Osteocyte (in vitro differentiated cells): ENCODE data around the gene HARBI1. TPM values are rescaled to one million over a fixed set of nuclear protein-coding genes. Genes with fewer than 3 reads are reported as not detected.

Source experiments
- DNase-seq: peaks from one replicate; pipeline ENCODE4 v3.0.0; 2021; ENCODE audit warnings: mixed read lengths; ENCODE audit not compliant: unreplicated experiment; ENCODE audit errors: extremely low spot score
- H3K27ac Mint-ChIP-seq: one replicate; pipeline ENCODE4 v1.8.0; 2021; ENCODE audit warnings: mild to moderate bottlenecking, mixed read lengths; ENCODE audit not compliant: unreplicated experiment
- H3K27me3 Mint-ChIP-seq: one replicate; pipeline ENCODE4 v1.8.0; 2021; ENCODE audit warnings: mixed read lengths; ENCODE audit not compliant: unreplicated experiment
- H3K36me3 Mint-ChIP-seq: one replicate; pipeline ENCODE4 v1.8.0; 2021; ENCODE audit warnings: mixed read lengths; ENCODE audit not compliant: unreplicated experiment
- H3K4me1 Mint-ChIP-seq: one replicate; pipeline ENCODE4 v1.8.0; 2021; ENCODE audit warnings: mixed read lengths; ENCODE audit not compliant: unreplicated experiment
- H3K4me3 Mint-ChIP-seq: one replicate; pipeline ENCODE4 v1.8.0; 2021; ENCODE audit warnings: mild to moderate bottlenecking, moderate library complexity, mixed read lengths; ENCODE audit not compliant: unreplicated experiment
- H3K9me3 Mint-ChIP-seq: one replicate; pipeline ENCODE4 v1.8.0; 2021; ENCODE audit warnings: mixed read lengths; ENCODE audit not compliant: unreplicated experiment
- total RNA-seq: library from RNA; stranded (reverse); gene quantifications from 2 replicates; pipeline ENCODE4 v1.2.1, GENCODE V29; 2021
- TF ChIP-seq, protein P1 (sequence below): fragments of 200-600 bp; sonication (generic); IDR thresholded peaks from 2 replicates; pipeline ENCODE4 v1.5.0; 2021; ENCODE audit warnings: antibody characterized with exemption, mild to moderate bottlenecking, moderate library complexity

HARBI1 gene
- total RNA-seq, 1 donor from 2014 or later, result 6.7 TPM

DNA sequence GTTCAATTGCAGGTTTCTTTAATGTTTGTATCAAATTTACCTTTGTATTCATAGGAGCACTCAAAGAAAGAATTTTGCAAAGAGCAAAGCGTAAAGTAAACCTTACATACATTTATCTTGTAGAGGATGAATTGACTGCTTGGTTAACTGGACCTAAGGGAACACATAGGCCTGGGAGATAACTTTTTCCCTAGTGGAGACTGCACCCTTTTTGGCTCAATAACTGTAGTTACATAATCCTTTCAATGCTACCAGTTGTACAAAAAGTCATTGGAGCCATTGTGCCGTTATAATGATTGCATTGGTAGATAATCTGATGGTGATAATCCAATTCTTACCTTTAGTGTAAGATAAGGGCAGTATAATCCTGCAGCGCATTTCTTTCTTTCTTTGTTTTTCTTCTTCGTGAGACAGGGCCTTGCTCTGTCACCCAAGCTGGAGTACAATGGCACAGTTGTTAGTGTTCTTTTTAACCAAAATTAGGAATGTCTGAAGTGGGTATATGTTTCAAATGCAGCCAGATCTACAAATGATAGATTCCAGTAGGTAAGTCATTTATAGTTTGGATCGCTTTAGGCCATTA is 18.6 kb upstream of the HARBI1 start:
- TF ChIP-seq, protein P1, sequence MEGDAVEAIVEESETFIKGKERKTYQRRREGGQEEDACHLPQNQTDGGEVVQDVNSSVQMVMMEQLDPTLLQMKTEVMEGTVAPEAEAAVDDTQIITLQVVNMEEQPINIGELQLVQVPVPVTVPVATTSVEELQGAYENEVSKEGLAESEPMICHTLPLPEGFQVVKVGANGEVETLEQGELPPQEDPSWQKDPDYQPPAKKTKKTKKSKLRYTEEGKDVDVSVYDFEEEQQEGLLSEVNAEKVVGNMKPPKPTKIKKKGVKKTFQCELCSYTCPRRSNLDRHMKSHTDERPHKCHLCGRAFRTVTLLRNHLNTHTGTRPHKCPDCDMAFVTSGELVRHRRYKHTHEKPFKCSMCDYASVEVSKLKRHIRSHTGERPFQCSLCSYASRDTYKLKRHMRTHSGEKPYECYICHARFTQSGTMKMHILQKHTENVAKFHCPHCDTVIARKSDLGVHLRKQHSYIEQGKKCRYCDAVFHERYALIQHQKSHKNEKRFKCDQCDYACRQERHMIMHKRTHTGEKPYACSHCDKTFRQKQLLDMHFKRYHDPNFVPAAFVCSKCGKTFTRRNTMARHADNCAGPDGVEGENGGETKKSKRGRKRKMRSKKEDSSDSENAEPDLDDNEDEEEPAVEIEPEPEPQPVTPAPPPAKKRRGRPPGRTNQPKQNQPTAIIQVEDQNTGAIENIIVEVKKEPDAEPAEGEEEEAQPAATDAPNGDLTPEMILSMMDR, result no peak
- Mint-ChIP-seq H3K27ac (no peak overlapping the region), H3K27me3 (no peaks in the 10 kb centered on the region), H3K36me3 (peaks cover 27% of the 10 kb centered on the region), H3K4me1 (no peaks in the 10 kb centered on the region), H3K4me3 (no peak overlapping the region), H3K9me3 (no peaks in the 10 kb centered on the region)
- no peak for DNase-seq

DNA sequence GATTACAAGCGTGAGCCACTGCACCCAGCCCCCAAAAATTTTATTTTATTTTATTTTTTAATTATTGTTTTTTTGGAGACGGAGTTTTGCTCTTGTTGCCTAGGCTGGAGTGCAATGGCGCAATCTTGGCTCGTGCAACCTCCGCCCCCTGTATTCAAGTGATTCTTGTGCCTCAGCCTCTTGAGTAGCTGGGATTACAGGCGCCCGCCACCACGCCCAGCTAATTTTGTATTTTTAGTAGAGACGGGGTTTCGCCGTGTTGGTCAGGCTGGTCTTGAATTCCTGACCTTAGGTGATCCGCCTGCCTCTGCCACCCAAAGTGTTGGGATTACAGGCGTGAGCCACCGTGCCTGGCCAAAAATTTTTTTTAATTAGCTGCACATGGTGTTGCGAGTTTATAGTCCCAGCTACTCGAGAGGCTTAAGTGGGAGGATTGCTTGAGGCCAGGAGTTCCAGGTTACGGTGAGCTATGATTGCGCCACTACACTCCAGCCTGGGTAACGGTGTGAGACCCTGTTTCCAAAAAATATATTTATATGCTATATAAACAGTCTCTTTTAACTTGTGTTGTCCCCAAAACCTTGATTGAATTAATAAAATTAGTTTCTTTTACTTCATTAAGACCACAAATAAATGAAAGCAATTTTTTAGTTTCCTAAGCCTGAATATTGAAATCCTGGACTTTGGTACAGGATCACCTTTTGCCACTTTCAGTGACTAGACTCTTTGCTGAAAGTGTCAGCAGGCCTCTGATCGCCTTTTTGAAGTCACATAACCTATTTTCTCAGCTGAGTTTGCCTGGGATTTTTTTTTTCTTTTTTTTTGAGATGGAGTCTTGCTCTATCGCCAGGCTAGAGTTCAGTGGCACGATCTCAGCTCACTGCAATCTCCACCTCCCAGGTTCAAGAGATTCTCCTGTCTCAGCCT is 16.5 kb upstream of the HARBI1 start:
- TF ChIP-seq, protein P1, result no peak
- Mint-ChIP-seq H3K9me3 (no peaks in the 10 kb centered on the region), H3K27me3 (no peaks in the 10 kb centered on the region), H3K4me1 (no peaks in the 10 kb centered on the region), H3K36me3 (peaks cover 20% of the 10 kb centered on the region), H3K4me3 (no peak overlapping the region), H3K27ac (no peak overlapping the region)
- DNase-seq, result no peak

DNA sequence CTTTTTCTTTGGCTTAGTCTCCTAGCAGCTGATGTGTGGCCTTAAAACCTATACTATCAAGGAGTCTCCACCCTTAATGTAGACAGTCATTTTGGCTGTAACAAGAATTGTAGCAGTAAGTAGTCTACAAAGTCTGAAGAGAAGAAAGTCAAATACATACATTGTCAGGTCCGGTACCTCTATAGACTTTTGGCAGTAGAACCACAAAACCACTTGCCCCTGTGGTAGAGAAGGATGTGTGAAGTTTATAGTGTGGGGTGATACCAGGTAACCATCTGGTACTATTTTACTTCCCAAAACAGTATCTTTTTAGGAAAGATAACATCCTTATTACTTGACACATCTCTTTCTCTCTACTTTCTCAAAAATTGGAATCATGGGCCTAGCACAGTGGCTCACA is 15.5 kb upstream of the HARBI1 start:
- DNase-seq, result no peak
- no peaks in the 10 kb centered on the region for H3K9me3 Mint-ChIP-seq
- TF ChIP-seq, protein P1, result no peak
- no peaks in the 10 kb centered on the region for H3K4me1 Mint-ChIP-seq
- no peaks in the 10 kb centered on the region for H3K27me3 Mint-ChIP-seq
- no peak overlapping the region for H3K27ac Mint-ChIP-seq
- peaks cover 17% of the 10 kb centered on the region for H3K36me3 Mint-ChIP-seq
- no peak overlapping the region for H3K4me3 Mint-ChIP-seq

DNA sequence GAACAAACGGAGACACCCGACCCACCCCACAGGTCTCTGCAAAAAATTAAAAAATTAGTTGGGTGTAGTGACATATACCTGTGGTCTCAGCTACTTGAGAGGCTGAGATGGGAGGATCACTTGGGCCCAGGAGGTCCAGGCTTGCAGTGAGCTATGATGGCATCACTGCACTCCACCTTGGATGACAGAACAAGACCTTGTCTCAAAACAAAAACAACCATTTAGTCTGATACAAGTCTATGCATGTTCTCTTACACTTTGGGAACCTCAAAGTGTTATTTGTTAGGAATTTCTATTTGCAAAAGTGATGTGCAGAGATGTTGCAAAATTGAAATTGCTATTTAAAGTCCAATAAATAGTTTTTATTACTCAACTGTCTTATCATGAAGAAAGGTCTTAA is 14.6 kb upstream of the HARBI1 start:
- H3K4me1 Mint-ChIP-seq, result no peaks in the 10 kb centered on the region

DNA sequence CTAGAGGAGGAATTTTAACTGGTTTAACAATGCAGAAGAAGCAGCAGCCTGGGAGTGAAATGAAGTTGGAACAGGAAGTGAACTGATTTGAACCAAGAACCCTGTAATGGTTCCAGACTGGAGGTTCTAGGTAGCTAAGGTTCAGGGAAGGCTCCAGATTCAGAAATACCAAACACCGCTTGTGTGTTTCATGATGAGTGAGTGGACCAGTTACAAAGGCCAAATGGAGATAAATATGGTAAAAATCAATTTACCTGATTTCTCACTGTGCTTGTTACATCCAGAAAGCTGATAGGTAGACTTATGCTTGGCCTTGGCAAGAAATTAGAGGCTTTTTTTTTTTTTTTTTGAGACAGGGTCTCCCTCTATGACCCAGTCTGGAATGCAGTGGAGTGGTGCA is 13.2 kb upstream of the HARBI1 start:
- Mint-ChIP-seq H3K27me3 (no peaks in the 10 kb centered on the region), H3K9me3 (no peaks in the 10 kb centered on the region), H3K36me3 (peaks cover 20% of the 10 kb centered on the region), H3K4me3 (no peak overlapping the region), H3K4me1 (no peaks in the 10 kb centered on the region), H3K27ac (no peak overlapping the region)
- TF ChIP-seq, protein P1, result no peak
- DNase-seq, result no peak

More for the DNA sequence above, 14.6 kb upstream of the HARBI1 start:
- no peaks in the 10 kb centered on the region for H3K27me3 Mint-ChIP-seq
- H3K27ac Mint-ChIP-seq, result no peak overlapping the region
- TF ChIP-seq, protein P1, result no peak
- no peak for DNase-seq
- no peak overlapping the region for H3K4me3 Mint-ChIP-seq
- H3K36me3 Mint-ChIP-seq, result peaks cover 17% of the 10 kb centered on the region
- no peaks in the 10 kb centered on the region for H3K9me3 Mint-ChIP-seq
